ENCODE measurements around the gene JPT2. TPM values are rescaled to one million over a fixed set of nuclear protein-coding genes. Genes with fewer than 3 reads are reported as not detected.

The JPT2 gene
- total and polyA plus RNA-seq, 10 of the 15 experiments (the other 5 are each of a cell fraction or from before 2014, with no cell fraction given): 11.7 to 78.4 (median 48.4) TPM

DNA sequence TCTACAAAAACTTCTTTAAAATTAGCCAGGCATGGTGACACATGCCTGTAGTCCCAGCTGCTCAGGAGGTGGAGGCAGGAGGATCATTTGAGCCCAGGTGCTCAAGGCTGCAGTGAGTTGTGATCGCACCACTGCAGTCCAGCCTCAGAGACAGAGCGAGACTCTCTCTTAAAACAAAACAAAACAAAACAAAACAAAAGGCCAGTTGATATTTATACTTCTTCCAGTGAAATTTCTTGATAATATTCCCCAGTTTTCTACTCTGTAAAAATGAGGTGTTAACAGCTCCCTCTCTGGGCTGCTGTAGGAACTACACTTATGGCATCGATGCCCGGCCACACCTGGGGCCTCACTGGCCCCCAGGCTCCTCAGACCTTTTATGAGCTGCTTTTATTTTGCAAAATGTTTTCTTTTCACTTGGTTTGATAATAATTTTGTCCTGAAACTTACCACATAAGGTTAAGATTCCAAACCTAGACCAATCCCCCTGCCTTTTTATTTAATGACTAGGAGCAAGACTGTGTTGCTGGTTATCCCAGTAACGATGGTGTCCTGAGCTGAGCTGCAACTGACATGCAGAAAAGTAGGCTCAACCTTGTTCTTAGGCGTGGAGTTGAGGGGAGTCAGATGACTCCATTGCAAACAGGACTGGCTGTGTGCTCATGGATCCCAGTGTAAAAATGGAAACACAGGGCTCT lies 45.5 kb downstream of the JPT2 start:
- intact Hi-C loops (cut with micrococcal nuclease; ENCODE audit: unreplicated experiment) (no loop called here), in situ Hi-C loops (cut with MboI) (no loop called here)
- H3K79me2 ChIP-seq (ENCODE audit: control insufficient read depth, insufficient read depth, low read length): peaks cover 5% of the 10 kb centered on the region
- no peaks in the 10 kb centered on the region for H3K9me3 ChIP-seq (replicated peaks; ENCODE audit: control insufficient read depth, insufficient read depth, low read length)
- no peak for FAIRE-seq
- no peak overlapping the region for H2AFZ ChIP-seq (ENCODE audit: control insufficient read depth, low read depth, low read length)
- SMC1A ChIA-PET (ENCODE audit: uncharacterized antibody, unreplicated experiment): interaction anchor here (0.9 to 1.2 kb wide), 3 partner anchors 15 to 360 kb away, joined by 3 read pairs; no protein-coding TSS in a partner anchor
- 55% methylated on average over 6 of the region's 6 CpGs for WGBS (ENCODE audit: insufficient coverage, insufficient replicate concordance, low lambda C conversion rate, missing lambda C conversion rate)
- DNase-seq (ENCODE audit: low read depth, low spot score): no peak
- no peak overlapping the region for H3K27ac ChIP-seq (ENCODE audit: control insufficient read depth, insufficient read depth)
- no peaks in the 10 kb centered on the region for H3K27me3 ChIP-seq (replicated peaks in 1 of 2; ENCODE audit: control insufficient read depth in 2 of 2, insufficient read depth in 2 of 2, low read length in 1 of 2)
- no peak overlapping the region for H3K9ac ChIP-seq (ENCODE audit: control insufficient read depth, insufficient read depth, low read length)
- ATAC-seq: peak; percentile 71
- CTCF ChIA-PET: interaction anchor here (0.7 to 2.0 kb wide), 7 partner anchors 8 to 232 kb away, joined by 3 to 6 read pairs (median 4); partner anchors contain the start of gene JPT2
- peaks cover 32% of the 10 kb centered on the region for H3K4me1 ChIP-seq (ENCODE audit: control insufficient read depth, insufficient read depth, low read length)
- peaks cover 9 to 16% of the 10 kb centered on the region in 2 experiments for H3K36me3 ChIP-seq (ENCODE audit: control insufficient read depth in 2 of 2, insufficient read depth in 2 of 2, low read length in 1 of 2)
- RAD21 ChIA-PET (ENCODE audit: unreplicated experiment): interaction anchor here (0.6 to 1.3 kb wide), 3 partner anchors 12 to 996 kb away, joined by 4 to 5 read pairs (median 4); partner anchors contain the start of gene JPT2
- TF ChIP-seq CEBPZ (IDR thresholded peaks at IDR 0.05; ENCODE audit: low read depth, low read length) (no peak), RAD21 (IDR thresholded peaks at IDR 0.05; ENCODE audit: insufficient read depth, low read depth, low read length) (peak; percentile 45), PML (IDR thresholded peaks at IDR 0.05; ENCODE audit: low read length) (no peak), E4F1 (IDR thresholded peaks at IDR 0.05; ENCODE audit: borderline replicate concordance, partially characterized antibody) (no peak), SMC3 (IDR thresholded peaks at IDR 0.05; ENCODE audit: borderline replicate concordance, low read length) (peak; percentile 43; the same call in 1 of the 2 replicates), CTCF (IDR thresholded peaks at IDR 0.05 in 2 of 3, conservative IDR thresholded peaks at IDR 0.05 in 1 of 3; ENCODE audit: control insufficient read depth in 2 of 3, extremely low read depth in 1 of 3, insufficient read depth in 1 of 3, low read depth in 3 of 3, low read length in 3 of 3) (peak; percentile 65 to 77 (median 77))
- H3K4me2 ChIP-seq (ENCODE audit: control insufficient read depth, insufficient read depth): peak overlapping the region; percentile 25; the same call in 1 of the 2 replicates
- POLR2A ChIA-PET: no interaction called here
- H3K4me3 ChIP-seq: no peak overlapping the region
- no TSS peak for BruUV-seq (replicated peaks)
- no peaks in the 10 kb centered on the region; the same call in 1 of the 2 replicates for H4K20me1 ChIP-seq (ENCODE audit: control insufficient read depth, insufficient read depth)
